ENCODE measurements around the gene POMP. TPM values are rescaled to one million over a fixed set of nuclear protein-coding genes. Genes with fewer than 3 reads are reported as not detected.

Gene POMP
- polyA plus RNA-seq, 3 donors = 31.3 to 153 (median 145) TPM

- Mint-ChIP-seq H3K4me3 (no peak overlapping the region), H3K9me3 (no peaks in the 10 kb centered on the region), H3K27ac (no peak overlapping the region), H3K27me3 (ENCODE audit: low read depth in 3 of 3) (peaks cover 0 to 3% (median 0%) of the 10 kb centered on the region in 3 donors), H3K36me3 (peaks cover 6 to 12% of the 10 kb centered on the region in 2 donors), H3K4me1 (peaks cover 16% of the 10 kb centered on the region)
- Histone ChIP-seq H3K4me1 (ENCODE audit: control insufficient read depth in 1 of 2, insufficient read depth in 2 of 2, low read length in 2 of 2) (peaks cover 11 to 13% of the 10 kb centered on the region in 2 donors), H2AFZ (ENCODE audit: insufficient read depth, low read depth, low read length, poor library complexity, severe bottlenecking) (no peak overlapping the region), H3K27ac (ENCODE audit: low read depth in 1 of 2, low read length in 2 of 2) (no peak overlapping the region), H3K4me3 (replicated peaks in 1 of 3; ENCODE audit: low read depth in 2 of 3, low read length in 3 of 3) (no peak overlapping the region), H3K36me3 (replicated peaks in 1 of 2; ENCODE audit: control insufficient read depth in 1 of 2, insufficient read depth in 2 of 2, low read length in 2 of 2) (no peaks in the 10 kb centered on the region), H3K4me2 (replicated peaks; ENCODE audit: extremely low read depth, low read length, poor library complexity, severe bottlenecking) (no peak overlapping the region), H4K20me1 (ENCODE audit: insufficient read depth, low read length) (no peaks in the 10 kb centered on the region), H3K9me3 (replicated peaks in 1 of 2; ENCODE audit: control insufficient read depth in 1 of 2, insufficient read depth in 1 of 2, low read length in 2 of 2) (no peaks in the 10 kb centered on the region), H3K27me3 (ENCODE audit: control insufficient read depth in 2 of 2, insufficient read depth in 2 of 2, low read length in 2 of 2) (no peaks in the 10 kb centered on the region), H3K79me2 (ENCODE audit: insufficient read depth, low read length) (no peaks in the 10 kb centered on the region), H3K9ac (ENCODE audit: insufficient read depth, low read length, poor library complexity, severe bottlenecking) (no peak overlapping the region)
- intact Hi-C loops (cut with micrococcal nuclease) = loop anchor here in 1 of 2 donors (10.0 kb wide), 1 partner anchor 65 kb away; the partner anchor contains the start of gene SLC46A3
- TF ChIP-seq, protein P1, sequence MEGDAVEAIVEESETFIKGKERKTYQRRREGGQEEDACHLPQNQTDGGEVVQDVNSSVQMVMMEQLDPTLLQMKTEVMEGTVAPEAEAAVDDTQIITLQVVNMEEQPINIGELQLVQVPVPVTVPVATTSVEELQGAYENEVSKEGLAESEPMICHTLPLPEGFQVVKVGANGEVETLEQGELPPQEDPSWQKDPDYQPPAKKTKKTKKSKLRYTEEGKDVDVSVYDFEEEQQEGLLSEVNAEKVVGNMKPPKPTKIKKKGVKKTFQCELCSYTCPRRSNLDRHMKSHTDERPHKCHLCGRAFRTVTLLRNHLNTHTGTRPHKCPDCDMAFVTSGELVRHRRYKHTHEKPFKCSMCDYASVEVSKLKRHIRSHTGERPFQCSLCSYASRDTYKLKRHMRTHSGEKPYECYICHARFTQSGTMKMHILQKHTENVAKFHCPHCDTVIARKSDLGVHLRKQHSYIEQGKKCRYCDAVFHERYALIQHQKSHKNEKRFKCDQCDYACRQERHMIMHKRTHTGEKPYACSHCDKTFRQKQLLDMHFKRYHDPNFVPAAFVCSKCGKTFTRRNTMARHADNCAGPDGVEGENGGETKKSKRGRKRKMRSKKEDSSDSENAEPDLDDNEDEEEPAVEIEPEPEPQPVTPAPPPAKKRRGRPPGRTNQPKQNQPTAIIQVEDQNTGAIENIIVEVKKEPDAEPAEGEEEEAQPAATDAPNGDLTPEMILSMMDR (IDR thresholded peaks at IDR 0.05) = no peak
- DNase-seq = no peak
- WGBS (ENCODE audit: insufficient coverage) = no CpG with 5 or more reads among the region's 2 CpGs
Measured at GRCh38 chr13:28650284-28650683, 8.6 kb upstream of the POMP start.

DNA sequence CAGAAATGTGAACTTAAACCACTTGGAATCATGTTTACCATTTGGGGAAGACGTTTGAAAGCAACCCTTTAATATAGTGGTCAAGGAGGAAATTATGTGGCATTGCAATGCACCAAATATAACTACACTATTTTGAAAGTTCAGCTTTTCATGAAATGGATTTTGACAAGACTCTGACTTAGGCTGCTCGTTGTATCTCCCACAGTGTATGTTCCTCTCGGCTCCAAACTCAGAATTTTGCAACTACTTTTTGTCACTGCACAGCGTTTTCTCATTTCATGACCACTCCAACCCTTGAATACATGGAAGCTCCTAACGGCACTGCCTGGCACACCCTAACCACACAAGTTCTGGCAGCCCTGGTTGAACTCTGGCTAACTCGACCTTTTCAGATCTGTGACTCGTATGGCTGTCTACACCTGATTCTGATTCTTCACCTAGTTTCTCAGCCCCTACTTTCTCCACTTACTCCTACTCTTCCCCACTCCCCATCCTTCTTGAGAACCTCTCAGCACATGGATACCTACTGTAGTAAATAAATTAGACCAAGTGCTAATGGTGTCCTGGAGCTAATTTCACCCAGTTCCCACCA, 7.0 kb upstream of the POMP start:
- H3K4me3 ChIP-seq (replicated peaks in 1 of 3; ENCODE audit: low read depth in 2 of 3, low read length in 3 of 3) = no peak overlapping the region
- DNase-seq = no peak
- Mint-ChIP-seq H3K4me3 (peak overlapping the region; percentile 13), H3K9me3 (no peaks in the 10 kb centered on the region), H3K36me3 (peaks cover 8 to 15% of the 10 kb centered on the region in 2 donors), H3K27ac (peak overlapping the region in 1 of 7 donors; percentile 77), H3K4me1 (peaks cover 19% of the 10 kb centered on the region), H3K27me3 (ENCODE audit: low read depth in 3 of 3) (no peaks in the 10 kb centered on the region)
- no peaks in the 10 kb centered on the region for H4K20me1 ChIP-seq (ENCODE audit: insufficient read depth, low read length)
- 9% methylated on average over 5 of the region's 7 CpGs for WGBS (ENCODE audit: insufficient coverage)
- TF ChIP-seq, protein P1 (IDR thresholded peaks at IDR 0.05) = no peak
- intact Hi-C loops (cut with micrococcal nuclease) = loop anchor here in 1 of 2 donors (10.0 kb wide), 1 partner anchor 63 kb away; the partner anchor contains the start of gene SLC46A3
- H3K36me3 ChIP-seq (replicated peaks in 1 of 2; ENCODE audit: control insufficient read depth in 1 of 2, insufficient read depth in 2 of 2, low read length in 2 of 2) = no peaks in the 10 kb centered on the region
- H3K4me2 ChIP-seq (replicated peaks; ENCODE audit: extremely low read depth, low read length, poor library complexity, severe bottlenecking) = peak overlapping the region; percentile 9
- no peaks in the 10 kb centered on the region for H3K9me3 ChIP-seq (replicated peaks in 1 of 2; ENCODE audit: control insufficient read depth in 1 of 2, insufficient read depth in 1 of 2, low read length in 2 of 2)
- peaks cover 11 to 13% of the 10 kb centered on the region in 2 donors for H3K4me1 ChIP-seq (ENCODE audit: control insufficient read depth in 1 of 2, insufficient read depth in 2 of 2, low read length in 2 of 2)
- H3K27ac ChIP-seq (ENCODE audit: low read depth in 1 of 2, low read length in 2 of 2) = no peak overlapping the region
- peaks cover 8% of the 10 kb centered on the region for H3K79me2 ChIP-seq (ENCODE audit: insufficient read depth, low read length)
- H3K9ac ChIP-seq (ENCODE audit: insufficient read depth, low read length, poor library complexity, severe bottlenecking) = no peak overlapping the region
- H3K27me3 ChIP-seq (ENCODE audit: control insufficient read depth in 2 of 2, insufficient read depth in 2 of 2, low read length in 2 of 2) = no peaks in the 10 kb centered on the region
- H2AFZ ChIP-seq (ENCODE audit: insufficient read depth, low read depth, low read length, poor library complexity, severe bottlenecking) = peak overlapping the region; percentile 25
